DOHH2 (cell line): Measurements from ENCODE around the gene RGR.
"Not testable (repeated sequence)": the region's sequence is repeated elsewhere in the genome, so short reads cannot be mapped to it uniquely, and the experiment has no call there.

ENCODE experiments used
- EZH2phosphoT487 ChIP-seq: fragments of 200-600 bp; sonication (generic); IDR thresholded peaks from 2 replicates; pipeline ENCODE4 v1.6.1; 2017; ENCODE audit warnings: borderline replicate concordance, mild to moderate bottlenecking, antibody characterized with exemption, low read length, moderate library complexity, mixed read lengths
- TF ChIP-seq, protein P1 (sequence below): fragments of 200-600 bp; sonication (generic); IDR thresholded peaks from one replicate; pipeline ENCODE4 v1.5.1; 2014; ENCODE audit warnings: antibody characterized with exemption, mild to moderate bottlenecking, low read depth, low read length; ENCODE audit not compliant: poor library complexity, severe bottlenecking

DNA sequence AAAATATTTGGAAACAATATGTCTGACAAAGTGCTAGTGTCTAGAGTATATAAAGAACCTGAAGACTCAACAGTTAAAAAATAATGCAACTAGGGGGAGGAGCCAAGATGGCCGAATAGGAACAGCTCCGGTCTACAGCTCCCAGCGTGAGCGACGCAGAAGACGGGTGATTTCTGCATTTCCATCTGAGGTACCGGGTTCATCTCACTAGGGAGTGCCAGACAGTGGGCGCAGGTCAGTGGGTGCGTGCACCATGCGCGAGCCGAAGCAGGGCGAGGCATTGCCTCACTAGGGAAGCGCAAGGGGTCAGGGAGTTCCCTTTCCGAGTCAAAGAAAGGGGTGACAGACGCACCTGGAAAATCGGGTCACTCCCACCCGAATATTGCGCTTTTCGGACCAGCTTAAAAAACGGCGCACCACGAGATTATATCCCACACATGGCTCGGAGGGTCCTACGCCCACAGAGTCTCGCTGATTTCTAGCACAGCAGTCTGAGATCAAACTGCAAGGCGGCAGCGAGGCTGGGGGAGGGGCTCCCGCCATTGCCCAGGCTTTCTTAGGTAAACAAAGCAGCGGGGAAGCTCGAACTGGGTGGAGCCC, 35.1 kb downstream of the RGR start:
- TF ChIP-seq, protein P1, sequence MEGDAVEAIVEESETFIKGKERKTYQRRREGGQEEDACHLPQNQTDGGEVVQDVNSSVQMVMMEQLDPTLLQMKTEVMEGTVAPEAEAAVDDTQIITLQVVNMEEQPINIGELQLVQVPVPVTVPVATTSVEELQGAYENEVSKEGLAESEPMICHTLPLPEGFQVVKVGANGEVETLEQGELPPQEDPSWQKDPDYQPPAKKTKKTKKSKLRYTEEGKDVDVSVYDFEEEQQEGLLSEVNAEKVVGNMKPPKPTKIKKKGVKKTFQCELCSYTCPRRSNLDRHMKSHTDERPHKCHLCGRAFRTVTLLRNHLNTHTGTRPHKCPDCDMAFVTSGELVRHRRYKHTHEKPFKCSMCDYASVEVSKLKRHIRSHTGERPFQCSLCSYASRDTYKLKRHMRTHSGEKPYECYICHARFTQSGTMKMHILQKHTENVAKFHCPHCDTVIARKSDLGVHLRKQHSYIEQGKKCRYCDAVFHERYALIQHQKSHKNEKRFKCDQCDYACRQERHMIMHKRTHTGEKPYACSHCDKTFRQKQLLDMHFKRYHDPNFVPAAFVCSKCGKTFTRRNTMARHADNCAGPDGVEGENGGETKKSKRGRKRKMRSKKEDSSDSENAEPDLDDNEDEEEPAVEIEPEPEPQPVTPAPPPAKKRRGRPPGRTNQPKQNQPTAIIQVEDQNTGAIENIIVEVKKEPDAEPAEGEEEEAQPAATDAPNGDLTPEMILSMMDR, result not testable (repeated sequence)
- TF ChIP-seq EZH2phosphoT487, result not testable (repeated sequence)
